Activated gamma-delta T cell (primary cell): ENCODE data around the gene LPCAT3.
A peak's percentile ranks its signal among the peaks of the same experiment; 100 is the strongest.

ENCODE experiments used
- DNase-seq: peaks from one replicate; lab custom pipeline; 2025; lab: John Stamatoyannopoulos, UW

LPCAT3 gene

DNA sequence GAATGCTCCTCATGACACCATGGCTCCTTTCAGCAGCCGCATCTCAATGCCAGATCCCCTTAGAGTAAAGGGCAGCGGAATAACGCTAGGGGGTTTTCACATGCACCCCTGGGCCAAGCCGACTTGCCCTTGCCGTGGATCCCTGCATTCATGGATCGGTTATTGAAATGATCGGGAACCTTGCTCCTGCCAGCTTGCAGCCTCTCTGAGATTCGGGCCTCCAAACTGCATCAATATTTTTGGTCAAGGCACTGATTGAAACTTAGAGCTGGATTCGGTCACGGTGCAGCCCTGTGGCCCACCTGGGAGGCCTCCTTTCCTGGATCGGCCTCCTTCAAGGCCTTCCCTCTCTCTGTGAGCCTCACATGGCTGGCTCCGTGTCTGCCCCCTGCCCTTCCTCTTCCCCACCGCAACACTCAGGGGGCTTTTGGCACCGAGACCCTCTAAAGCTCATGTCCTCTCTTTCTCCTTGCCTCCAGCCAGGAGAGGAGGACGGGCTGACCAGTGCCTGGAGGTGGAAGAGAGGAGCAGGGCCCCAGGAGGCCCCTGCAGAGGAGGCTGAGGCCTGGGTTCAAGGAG lies 65.3 kb downstream of the LPCAT3 start:
- DNase-seq = no peak

DNA sequence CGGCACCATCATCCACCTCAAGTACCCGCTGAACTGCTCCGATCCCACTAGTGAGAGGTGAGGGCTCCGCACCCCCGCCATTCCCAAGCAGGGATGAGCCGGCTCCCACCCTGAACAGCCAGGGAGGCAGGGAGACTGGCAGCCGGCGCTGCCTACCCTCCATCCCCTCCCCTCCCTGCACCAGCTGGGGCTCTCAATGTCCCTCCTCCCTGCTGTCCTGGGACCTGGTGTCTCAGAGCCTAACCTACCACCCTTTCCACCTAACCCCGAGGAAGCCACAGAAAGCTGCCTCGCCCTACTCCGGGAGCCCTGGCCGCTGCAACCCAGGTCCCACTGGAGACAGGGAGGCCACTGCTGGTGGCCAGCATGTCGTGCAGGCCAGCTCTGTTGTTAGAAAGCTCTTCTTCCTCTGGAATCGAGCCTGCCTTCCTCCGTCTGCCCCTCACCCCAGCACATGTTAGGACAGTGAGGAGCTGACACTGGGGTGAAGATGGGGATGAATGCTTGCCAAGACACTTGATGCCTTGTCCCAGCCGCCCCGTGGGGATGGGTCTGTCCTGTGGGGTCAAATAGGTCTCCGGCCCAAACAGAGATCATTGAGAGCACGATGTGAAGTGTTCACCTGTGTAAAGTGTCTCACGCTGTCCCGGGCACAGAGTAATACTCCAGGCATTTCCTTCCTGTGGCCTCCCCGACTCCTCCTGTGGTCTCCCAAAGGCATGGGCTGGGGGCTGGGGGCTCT lies 66.0 kb downstream of the LPCAT3 start:
- DNase-seq = no peak

DNA sequence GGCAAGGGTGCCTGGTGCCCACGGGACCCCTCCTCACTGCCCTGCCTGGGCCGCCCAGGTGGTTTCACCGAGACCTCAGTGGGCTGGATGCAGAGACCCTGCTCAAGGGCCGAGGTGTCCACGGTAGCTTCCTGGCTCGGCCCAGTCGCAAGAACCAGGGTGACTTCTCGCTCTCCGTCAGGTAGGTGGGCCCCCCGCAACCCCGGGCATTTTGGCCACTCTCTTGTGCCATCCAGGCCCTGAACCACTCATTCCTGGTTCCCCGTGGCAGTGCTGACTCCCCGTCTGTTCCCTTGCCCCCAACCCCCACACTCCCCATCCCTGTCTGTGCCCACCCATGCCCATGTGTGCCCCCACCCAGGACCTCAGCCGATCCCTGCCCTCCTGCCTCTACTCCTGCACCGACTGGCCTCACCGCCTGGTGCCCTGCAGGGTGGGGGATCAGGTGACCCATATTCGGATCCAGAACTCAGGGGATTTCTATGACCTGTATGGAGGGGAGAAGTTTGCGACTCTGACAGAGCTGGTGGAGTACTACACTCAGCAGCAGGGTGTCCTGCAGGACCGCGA lies 66.6 kb downstream of the LPCAT3 start:
- no peak for DNase-seq

DNA sequence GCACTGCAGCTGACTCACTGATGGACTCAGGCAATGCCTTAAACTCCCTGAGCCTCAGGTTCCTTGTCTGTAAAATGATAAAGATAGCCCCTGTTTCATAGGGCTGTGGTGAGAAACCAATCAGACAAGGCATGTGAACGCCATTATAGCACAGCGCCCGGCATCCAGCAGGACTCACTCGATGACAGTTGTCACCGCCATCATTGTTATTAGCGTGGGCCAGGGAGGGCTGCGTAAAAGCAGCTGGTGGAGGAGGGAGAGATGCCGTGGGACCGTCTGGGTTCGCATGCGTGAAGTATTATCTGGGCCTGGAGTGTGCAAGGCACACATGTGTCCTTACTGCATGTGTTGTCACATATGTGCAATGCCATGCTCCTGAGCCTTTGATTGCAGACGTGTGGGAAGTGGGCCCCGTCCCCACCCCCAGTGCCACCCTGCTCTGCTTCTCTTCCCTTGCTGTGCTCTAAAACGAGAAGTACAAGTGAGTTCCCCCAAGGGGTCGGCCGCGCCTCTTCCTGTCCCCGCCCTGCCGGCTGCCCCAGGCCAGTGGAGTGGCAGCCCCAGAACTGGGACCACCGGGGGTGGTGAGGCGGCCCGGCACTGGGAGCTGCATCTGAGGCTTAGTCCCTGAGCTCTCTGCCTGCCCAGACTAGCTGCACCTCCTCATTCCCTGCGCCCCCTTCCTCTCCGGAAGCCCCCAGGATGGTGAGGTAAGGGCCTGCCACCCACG lies 67.3 kb downstream of the LPCAT3 start, which contains the start of gene PTPN6:
TSS of gene PTPN6 (plus strand) at position 546 of the 730 bp plus-strand sequence. CDS start at position 703, 157 bp downstream.
- peak; percentile 34 for DNase-seq

DNA sequence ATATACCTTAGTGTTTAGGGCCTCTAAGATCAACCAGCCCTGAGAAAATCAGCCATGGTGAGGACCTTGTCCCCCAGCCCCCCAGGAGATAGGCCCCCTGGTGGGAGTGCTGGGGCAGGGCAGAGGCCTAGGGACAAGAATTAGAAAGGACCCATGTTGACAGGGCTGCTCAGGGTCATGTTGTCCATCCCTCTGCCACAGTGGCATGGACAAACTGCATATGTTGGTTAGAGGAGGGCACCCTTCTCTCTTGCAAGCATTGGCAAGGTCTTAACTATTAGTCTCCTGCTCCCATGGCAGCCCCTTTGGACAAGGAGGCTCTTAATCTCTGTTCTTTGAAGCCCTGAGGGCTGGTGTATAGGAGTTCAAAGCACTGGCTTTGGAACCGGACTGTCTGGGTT lies 67.9 kb downstream of the LPCAT3 start:
- DNase-seq = no peak

DNA sequence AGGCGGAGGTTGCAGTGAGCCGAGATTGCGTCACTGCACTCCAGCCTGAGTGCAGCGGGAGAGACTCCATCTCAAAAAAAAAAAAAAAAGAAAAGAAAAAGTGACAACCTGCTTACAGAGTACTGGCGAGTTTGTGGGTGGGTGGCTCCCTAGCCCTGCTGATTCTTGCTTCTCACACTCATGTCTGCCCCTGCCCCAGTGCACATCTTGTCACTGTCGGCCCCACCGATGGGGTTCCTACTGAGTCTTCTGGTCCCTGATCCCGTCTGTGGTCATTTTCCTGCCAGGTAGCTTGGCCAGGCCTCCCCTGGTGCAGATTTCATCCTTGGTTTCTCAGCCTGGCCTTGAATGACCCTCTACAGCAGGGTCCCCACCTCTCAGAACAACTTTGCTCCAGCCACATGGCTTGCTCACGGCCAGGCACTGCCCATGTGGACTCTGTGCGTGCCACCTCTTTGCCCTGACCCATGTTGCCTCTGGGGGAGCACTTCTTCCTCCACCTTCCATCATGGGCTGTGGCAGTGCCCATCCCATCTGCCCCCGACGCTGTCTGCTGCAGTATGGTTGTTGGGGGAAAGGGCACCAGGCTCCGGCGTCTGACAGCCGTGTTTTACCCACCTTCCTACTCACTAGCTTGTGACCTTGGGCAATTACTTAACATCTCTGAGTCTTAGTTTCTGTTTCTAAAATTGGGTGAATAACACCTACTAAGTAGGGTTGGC lies 69.2 kb downstream of the LPCAT3 start:
- no peak for DNase-seq

DNA sequence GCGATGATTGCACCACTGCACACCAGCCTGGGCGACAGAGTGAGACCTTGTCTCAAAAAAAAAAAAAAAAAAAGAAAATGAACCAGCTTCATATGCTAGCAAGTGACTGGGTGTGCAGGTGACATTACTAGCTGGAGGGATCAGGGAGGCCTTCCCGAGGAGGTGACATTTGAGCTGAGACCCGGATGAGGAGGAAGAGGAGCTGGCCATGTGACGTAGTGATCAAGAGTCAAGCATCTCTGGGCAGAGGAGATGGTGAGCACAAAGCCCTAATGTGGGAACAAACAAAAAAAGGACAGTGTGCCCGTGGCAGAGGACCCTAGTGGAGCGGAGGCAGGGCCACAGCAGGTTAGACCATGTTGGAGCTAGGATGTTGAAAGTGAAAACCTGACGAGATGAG lies 70.7 kb downstream of the LPCAT3 start:
- no peak for DNase-seq

DNA sequence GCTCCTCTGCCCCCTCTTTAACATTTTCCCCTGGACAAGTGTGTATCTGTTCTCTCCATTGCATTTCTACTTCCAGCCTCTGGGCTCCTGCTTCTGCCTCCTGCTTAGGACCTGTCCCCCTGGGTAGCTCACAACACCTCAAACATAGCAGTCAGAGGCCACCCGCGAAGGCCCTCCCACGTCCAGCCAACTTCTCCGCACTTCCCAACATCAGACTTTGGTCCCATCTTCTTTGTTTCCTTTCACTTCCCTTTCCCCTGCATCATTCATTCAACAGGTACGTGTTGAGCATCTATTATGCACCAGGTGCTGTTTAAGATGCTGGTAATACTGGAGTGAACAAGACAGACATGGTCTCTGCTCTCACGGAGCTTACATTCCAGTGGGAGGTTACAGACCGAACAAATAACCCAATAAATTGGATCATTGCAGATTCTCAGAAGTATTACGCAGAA lies 71.3 kb downstream of the LPCAT3 start:
- no peak for DNase-seq

DNA sequence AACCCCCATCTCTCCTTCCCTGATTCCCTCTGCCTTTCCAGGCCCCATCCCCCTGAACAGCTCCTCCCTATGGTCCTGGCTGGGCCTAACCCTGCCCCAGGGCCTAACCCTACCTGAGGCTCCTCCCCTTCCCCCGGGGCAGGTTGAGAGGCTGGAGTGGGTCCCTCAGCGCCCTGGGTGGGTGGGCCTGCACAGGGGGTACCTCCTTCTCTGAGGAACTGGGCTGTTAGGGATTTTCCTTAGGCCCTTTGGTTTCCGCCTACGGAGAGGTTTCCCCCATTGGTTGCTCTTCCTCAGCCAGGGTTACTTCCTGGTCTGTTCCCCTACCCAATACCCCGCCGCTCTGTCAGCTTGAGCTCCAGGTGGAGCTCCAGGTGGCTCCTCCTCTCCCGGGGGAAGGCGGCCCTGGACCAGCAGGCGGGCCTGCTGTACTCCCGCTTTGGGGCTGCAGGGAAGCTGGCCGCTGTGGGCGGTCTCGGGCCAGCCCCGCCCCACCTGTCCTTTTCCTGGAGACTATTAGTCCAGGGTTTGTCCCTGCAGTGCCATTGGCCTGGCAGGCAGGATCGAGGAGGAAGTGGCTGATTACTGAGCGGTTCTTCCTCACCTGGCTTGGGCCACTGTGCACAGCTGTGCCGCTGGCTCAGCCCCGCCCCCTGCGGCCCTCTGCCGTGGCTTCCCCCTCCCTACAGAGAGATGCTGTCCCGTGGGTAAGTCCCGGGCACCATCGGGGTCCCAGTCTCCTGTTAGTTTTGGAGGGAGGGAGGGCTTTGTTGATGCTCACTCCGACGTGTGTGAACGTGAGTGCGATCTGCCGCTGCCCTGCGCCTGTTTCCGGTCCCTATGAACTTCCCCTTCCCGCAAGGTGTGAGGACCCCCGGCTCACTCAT lies 72.0 kb downstream of the LPCAT3 start:
- DNase-seq = peak; percentile 50

DNA sequence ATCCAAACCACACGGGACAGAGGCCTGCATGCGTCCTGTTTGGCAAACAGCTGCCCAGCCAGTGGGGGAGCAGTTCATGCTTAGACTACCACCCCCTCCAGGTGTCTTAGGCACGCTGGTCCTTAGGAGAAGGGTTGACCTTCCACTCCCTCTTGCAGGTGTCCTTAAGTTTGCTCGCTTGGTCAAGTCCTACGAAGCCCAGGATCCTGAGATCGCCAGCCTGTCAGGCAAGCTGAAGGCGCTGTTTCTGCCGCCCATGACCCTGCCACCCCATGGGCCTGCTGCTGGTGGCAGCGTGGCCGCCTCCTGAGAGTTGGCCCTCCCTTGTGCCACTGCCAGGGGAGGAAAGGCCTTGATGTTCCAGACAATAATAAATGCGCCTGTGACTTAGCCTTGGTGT lies 72.7 kb downstream of the LPCAT3 start:
- DNase-seq = no peak

DNA sequence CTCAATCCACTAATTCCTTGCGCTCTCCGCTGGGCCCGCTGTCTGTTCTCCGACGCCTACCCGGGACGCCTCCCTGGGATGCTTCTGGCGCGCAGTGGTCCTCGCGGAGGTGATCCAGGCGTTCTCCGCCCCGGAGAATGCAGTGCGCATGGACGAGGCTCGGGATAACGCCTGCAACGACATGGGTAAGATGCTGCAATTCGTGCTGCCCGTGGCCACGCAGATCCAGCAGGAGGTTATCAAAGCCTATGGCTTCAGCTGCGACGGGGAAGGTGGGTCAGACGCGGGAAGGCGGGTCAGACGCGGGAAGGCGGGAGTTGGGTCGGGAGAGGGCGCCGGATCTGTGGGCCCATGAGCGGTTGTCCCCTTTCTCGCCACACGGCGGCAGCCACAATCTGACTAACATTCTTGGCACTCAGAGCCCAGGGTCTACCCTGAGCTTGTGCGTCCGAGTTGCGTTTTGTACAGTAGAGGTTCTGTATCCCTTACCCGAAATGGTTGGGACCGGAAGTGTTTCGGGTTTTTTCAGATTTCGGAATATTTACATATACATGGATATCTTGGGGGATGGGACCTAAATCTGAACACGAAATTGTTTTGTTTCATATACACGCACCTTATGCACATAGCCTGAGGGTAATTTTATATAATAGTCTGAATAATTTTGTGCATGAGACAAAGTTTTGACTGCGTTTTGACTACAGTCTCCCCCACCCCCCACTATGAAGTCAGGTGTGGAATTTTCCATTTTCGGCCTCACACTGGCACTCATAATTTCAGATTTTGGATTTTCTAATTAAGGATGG lies 73.7 kb downstream of the LPCAT3 start:
- peak; percentile 64 for DNase-seq

DNA sequence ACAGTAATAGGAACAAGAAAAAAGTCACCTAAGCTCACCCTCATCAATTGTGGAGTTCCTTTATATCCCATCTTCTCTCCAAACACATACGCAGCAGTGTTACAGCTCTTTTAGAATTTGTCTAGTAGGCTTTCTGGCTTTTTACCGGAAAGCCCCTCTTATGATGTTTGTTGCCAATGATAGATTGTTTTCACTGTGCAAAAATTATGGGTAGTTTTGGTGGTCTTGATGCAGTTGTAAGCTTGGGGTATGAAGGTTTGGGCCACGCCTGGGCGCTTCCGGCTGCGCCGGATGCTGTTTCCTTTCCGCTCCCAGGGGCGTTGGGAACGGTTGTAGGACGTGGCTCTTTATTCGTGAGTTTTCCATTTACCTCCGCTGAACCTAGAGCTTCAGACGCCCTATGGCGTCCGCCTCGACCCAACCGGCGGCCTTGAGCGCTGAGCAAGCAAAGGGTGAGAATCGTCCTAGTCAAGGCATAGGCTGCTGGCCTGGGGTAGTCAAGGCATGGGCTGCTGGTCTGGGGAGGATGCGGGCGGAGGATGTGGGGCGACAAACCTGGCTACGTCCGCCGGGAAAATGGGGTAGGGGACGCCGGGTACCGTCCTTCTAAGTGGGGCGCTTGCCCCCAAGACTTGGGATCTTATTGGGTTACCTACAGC lies 74.4 kb downstream of the LPCAT3 start, which contains the start of the genes C12orf57 and RNU7-1:
TSS of gene C12orf57 (plus strand) at position 301 of the 659 bp plus-strand sequence. CDS start at position 401, 100 bp downstream.
TSS of gene RNU7-1 (plus strand) at position 95 of the 659 bp plus-strand sequence.
- peak; percentile 63 for DNase-seq

DNA sequence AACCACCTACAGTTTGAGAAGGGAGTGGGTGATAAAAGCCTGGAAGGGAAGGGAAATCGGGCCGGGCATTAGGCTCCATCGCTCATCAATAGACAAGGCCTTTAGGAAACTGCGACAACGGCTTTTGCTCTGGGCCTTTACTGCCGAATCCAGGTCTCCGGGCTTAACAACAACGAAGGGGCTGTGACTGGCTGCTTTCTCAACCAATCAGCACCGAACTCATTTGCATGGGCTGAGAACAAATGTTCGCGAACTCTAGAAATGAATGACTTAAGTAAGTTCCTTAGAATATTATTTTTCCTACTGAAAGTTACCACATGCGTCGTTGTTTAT lies 74.9 kb downstream of the LPCAT3 start:
- no peak for DNase-seq

DNA sequence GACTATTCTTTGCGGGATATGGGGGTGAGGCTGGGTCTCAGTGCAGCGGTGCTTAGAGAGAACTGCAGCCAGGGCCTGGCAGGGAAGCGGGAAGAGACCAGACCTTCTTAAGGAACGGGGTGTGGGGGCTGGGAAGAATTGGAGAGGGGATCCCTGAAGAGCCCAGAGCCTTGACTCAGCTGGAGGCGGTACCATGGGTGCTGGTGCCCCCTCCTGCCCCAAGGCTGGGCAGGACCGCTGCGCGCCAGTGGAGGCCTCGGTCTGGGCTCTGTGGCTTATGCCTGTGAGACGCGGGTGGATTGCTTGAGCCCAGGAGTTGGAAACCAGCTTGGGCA lies 76.0 kb downstream of the LPCAT3 start:
- DNase-seq = no peak

DNA sequence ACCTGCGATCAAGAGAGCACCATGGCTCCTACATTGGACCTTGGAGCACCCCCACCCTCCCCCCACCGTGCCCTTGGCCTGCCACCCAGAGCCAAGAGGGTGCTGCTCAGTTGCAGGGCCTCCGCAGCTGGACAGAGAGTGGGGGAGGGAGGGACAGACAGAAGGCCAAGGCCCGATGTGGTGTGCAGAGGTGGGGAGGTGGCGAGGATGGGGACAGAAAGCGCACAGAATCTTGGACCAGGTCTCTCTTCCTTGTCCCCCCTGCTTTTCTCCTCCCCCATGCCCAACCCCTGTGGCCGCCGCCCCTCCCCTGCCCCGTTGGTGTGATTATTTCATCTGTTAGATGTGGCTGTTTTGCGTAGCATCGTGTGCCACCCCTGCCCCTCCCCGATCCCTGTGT lies 76.5 kb downstream of the LPCAT3 start:
- DNase-seq = no peak

DNA sequence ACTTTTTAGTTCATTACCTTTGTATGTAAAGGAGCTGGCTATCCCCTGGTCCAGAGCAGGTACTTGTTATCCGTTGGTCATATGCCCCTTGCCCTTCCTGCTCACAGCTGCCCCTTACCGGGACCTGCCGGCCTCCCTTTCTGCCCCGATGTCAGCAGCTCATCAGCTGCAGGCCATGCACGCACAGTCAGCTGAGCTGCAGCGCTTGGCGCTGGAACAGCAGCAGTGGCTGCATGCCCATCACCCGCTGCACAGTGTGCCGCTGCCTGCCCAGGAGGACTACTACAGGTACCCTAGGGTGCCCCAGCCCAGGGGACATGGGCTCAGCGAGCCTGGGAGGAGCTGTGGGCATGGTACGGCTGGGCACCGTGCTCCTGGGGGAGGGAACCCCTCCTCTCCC lies 77.0 kb downstream of the LPCAT3 start:
- DNase-seq = no peak

DNA sequence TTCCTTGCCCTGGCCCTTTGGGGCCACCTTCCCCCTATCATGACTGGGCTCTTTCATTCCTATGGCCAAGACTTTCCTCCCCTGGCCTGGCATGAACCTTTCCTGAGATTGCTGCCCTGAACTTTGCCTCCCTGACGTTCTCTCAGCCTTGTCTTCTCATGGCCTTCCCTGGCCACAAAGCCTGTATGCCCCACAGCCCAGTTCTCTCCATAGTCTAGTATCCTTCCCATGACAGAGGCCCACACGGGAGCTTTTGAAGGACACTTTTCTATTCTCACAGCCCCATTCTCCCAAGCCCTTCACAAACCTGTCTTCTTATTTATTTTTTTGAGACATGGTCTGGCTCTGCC lies 79.1 kb downstream of the LPCAT3 start:
- no peak for DNase-seq

DNA sequence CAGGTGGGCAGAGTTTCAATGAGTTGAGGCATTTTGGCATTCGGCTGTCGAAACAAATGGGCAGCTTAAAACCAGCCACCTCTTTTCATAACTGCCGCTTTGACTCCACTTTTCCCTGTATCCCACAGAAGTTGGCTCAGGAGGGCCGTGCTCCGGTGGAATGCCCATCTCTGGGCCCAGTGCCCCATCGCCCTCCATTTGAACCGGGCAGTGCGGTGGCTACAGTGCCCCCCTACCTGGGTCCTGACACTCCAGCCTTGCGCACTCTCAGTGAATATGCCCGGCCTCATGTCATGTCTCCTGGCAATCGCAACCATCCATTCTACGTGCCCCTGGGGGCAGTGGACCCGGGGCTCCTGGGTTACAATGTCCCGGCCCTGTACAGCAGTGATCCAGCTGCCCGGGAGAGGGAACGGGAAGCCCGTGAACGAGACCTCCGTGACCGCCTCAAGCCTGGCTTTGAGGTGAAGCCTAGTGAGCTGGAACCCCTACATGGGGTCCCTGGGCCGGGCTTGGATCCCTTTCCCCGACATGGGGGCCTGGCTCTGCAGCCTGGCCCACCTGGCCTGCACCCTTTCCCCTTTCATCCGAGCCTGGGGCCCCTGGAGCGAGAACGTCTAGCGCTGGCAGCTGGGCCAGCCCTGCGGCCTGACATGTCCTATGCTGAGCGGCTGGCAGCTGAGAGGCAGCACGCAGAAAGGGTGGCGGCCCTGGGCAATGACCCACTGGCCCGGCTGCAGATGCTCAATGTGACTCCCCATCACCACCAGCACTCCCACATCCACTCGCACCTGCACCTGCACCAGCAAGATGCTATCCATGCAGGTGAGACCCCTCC lies 79.7 kb downstream of the LPCAT3 start:
- no peak for DNase-seq
